ENCODE measurements around the gene CAND2. TPM values are rescaled to one million over a fixed set of nuclear protein-coding genes. Genes with fewer than 3 reads are reported as not detected.

Gene CAND2
- total and polyA plus RNA-seq, 9 of the 15 experiments (the other 6 are each of a cell fraction or from before 2014, with no cell fraction given), result 0.91 to 14.9 (median 4.3) TPM

GRCh38 chr3:12797892-12798558 is 1.5 kb downstream of the CAND2 start:
- TF ChIP-seq SPI1 (IDR thresholded peaks at IDR 0.05; ENCODE audit: borderline replicate concordance, low read depth, low read length), result peak; percentile 81
- TF ChIP-seq, protein P1, sequence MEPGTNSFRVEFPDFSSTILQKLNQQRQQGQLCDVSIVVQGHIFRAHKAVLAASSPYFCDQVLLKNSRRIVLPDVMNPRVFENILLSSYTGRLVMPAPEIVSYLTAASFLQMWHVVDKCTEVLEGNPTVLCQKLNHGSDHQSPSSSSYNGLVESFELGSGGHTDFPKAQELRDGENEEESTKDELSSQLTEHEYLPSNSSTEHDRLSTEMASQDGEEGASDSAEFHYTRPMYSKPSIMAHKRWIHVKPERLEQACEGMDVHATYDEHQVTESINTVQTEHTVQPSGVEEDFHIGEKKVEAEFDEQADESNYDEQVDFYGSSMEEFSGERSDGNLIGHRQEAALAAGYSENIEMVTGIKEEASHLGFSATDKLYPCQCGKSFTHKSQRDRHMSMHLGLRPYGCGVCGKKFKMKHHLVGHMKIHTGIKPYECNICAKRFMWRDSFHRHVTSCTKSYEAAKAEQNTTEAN (CRISPR knock-in tag; IDR thresholded peaks at IDR 0.05), result 0 out of 2 replicates have a peak, but pooled peaks have one; percentile 13
- TF ChIP-seq ZNF197 (CRISPR knock-in tag; IDR thresholded peaks at IDR 0.05; ENCODE audit: low read depth), result no peak
- TF ChIP-seq KDM1A (IDR thresholded peaks at IDR 0.05), result 0 out of 4 replicates have a peak, but pooled peaks of 1 of the 2 experiments have one; percentile 29
- TF ChIP-seq SREBF1 (IDR thresholded peaks at IDR 0.05; ENCODE audit: borderline replicate concordance, low read depth, low read length), result no peak
- Histone ChIP-seq H3K9me3 (replicated peaks; ENCODE audit: control insufficient read depth, insufficient read depth, low read depth, low read length) (no peaks in the 10 kb centered on the region), H3K4me3 (no peak overlapping the region), H3K4me2 (ENCODE audit: insufficient read depth, low read length) (no peak overlapping the region), H2AFZ (ENCODE audit: low read depth, low read length) (no peak overlapping the region), H3K79me2 (ENCODE audit: control insufficient read depth, insufficient read depth, low read length) (peaks cover 6% of the 10 kb centered on the region; the same call in 1 of the 3 replicates), H3K9ac (ENCODE audit: insufficient read depth in 1 of 2, low read depth in 2 of 2, low read length in 2 of 2) (peak overlapping the region in 1 of 2 experiments; percentile 81; a peak in 1 of 4 replicates), H3K4me1 (replicated peaks in 1 of 2; ENCODE audit: control insufficient read depth in 2 of 2, insufficient read depth in 2 of 2, low read length in 2 of 2) (peaks cover 8 to 25% of the 10 kb centered on the region in 2 experiments; a peak in 3 of 5 replicates), H3K36me3 (ENCODE audit: control insufficient read depth, insufficient read depth, low read length) (no peaks in the 10 kb centered on the region; the same call in 2 of the 3 replicates), H3K27me3 (ENCODE audit: control insufficient read depth in 2 of 2, insufficient read depth in 2 of 2, low read length in 2 of 2) (no peaks in the 10 kb centered on the region), H4K20me1 (replicated peaks; ENCODE audit: control insufficient read depth, insufficient read depth, low read length) (no peaks in the 10 kb centered on the region), H3K27ac (ENCODE audit: extremely low read depth, low read depth, low read length) (no peak overlapping the region), H3K9me1 (ENCODE audit: control insufficient read depth, insufficient read depth, low read length) (no peaks in the 10 kb centered on the region)
- no TSS peak for BruUV-seq (replicated peaks)
- FAIRE-seq (peak; percentile 71), ATAC-seq (no peak), DNase-seq (ENCODE audit: extremely low read depth in 1 of 4, low spot score in 3 of 4) (no peak)
- intact Hi-C loops (cut with micrococcal nuclease), result loop anchor here (10.0 kb wide), 1 partner anchor 197 kb away; no protein-coding TSS in a partner anchor
- POLR2A ChIA-PET, result interaction anchor here (1.0 to 6.1 kb wide), 6 partner anchors 10 to 54 kb away, joined by 3 to 65 read pairs (median 7); partner anchors contain the start of gene RPL32
- 49% methylated on average over 8 of the region's 8 CpGs for WGBS (ENCODE audit: insufficient coverage, low coverage, missing lambda C conversion rate)
- CTCF ChIA-PET (ENCODE audit: low intra/inter-chr PET ratio), result no interaction called here
- in situ Hi-C loops (cut with MboI), result no loop called here

All from K562 (cell line).